Natural killer cell treated with Interleukin-12 subunit alpha and Interleukin-12 subunit beta and Interleukin-15 and Interleukin-18, amount 100 ng/mL, for 72 hours (primary cell): ENCODE data around the gene KNSTRN. TPM values are rescaled to one million over a fixed set of nuclear protein-coding genes. Genes with fewer than 3 reads are reported as not detected.

Experiments used
- ATAC-seq, 2 donors: fragments of 150-1000 bp; cut with Tn5 transposase in 1 of 2; sonication (Bioruptor Pico), chemical (Tn5 transposase) in 1 of 2; 2 replicates each; pipeline ENCODE4 v1.10.0; 2021
- DNase-seq: peaks from one replicate; pipeline ENCODE4 v3.0.0; 2022; ENCODE audit warnings: low spot score
- H3K27ac Mint-ChIP-seq, 2 donors: 1 replicate in 1 of 2; 2 replicates in 1 of 2; pipeline ENCODE4 v1.8.0; 2022; ENCODE audit warnings: mixed read lengths in 2 of 2, mild to moderate bottlenecking in 1 of 2, moderate library complexity in 1 of 2
- H3K27me3 Mint-ChIP-seq, 2 donors: 1 replicate in 1 of 2; 2 replicates in 1 of 2; pipeline ENCODE4 v1.8.0; 2022; ENCODE audit warnings: mixed read lengths in 2 of 2
- H3K36me3 Mint-ChIP-seq: one replicate; pipeline ENCODE4 v1.8.0; 2022; ENCODE audit warnings: mixed read lengths
- H3K4me1 Mint-ChIP-seq, 2 donors: 1 replicate in 1 of 2; 2 replicates in 1 of 2; pipeline ENCODE4 v1.8.0; 2022; ENCODE audit warnings: low read depth in 2 of 2, mixed read lengths in 2 of 2, mild to moderate bottlenecking in 1 of 2
- H3K4me3 Mint-ChIP-seq: one replicate; pipeline ENCODE4 v1.8.0; 2022; ENCODE audit warnings: mixed read lengths
- H3K9me3 Mint-ChIP-seq: 2 replicates; pipeline ENCODE4 v1.8.0; 2022; ENCODE audit warnings: mixed read lengths
- total RNA-seq, 2 donors: library from RNA; stranded (reverse); gene quantifications; one replicate each; pipeline ENCODE4 v1.2.3, GENCODE V29; 2022

Gene KNSTRN
- total RNA-seq, 2 donors from 2014 or later, result 32.4 to 75.1 TPM

- Mint-ChIP-seq H3K27ac (peak overlapping the region; percentile 13 to 20), H3K9me3 (no peaks in the 10 kb centered on the region), H3K27me3 (no peaks in the 10 kb centered on the region), H3K4me1 (peaks cover 18 to 29% of the 10 kb centered on the region in 2 donors), H3K4me3 (no peak overlapping the region), H3K36me3 (peaks cover 14% of the 10 kb centered on the region)
- DNase-seq, result no peak
- no peak for ATAC-seq
These were observed 28.0 kb downstream of the KNSTRN start for GRCh38 chr15:40410476-40410875.

DNA sequence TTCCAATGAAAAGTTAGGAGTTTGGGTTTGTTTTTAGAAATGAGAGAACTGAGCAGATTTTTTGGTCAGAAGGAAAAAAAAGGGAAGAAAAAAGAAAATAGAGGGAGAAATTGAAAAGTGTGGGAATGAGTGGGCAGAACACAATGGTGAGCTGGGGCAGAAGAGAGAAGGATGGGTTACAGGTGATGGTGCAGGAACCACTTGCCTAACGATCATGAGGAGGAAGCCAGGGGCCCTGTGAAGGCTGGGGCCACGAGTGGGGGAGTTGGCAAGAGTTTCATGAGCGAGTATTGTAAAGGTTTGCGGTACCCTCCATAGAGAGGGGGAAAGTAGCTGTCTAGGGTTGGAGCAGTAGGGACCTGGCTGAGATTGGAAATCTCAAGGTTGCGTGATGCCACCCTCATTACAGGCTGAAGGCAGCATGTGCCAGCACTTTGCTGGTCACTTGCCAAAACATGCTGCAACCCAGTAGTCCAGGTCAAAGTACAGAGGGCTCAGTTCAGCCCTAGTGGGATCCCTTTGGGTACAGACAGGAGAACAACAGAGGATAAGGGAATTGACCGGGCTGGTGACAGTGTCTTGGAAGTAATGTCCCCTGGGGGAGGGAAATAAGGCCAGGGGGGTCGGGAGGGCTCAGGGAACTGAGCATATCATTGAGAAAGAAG lies 29.7 kb downstream of the KNSTRN start:
- Mint-ChIP-seq H3K27ac (peak overlapping the region in 1 of 2 donors; percentile 1), H3K36me3 (peaks cover 14% of the 10 kb centered on the region), H3K27me3 (no peaks in the 10 kb centered on the region), H3K4me1 (peaks cover 8 to 21% of the 10 kb centered on the region in 2 donors), H3K9me3 (no peaks in the 10 kb centered on the region), H3K4me3 (no peak overlapping the region)
- ATAC-seq (no peak), DNase-seq (no peak)

DNA sequence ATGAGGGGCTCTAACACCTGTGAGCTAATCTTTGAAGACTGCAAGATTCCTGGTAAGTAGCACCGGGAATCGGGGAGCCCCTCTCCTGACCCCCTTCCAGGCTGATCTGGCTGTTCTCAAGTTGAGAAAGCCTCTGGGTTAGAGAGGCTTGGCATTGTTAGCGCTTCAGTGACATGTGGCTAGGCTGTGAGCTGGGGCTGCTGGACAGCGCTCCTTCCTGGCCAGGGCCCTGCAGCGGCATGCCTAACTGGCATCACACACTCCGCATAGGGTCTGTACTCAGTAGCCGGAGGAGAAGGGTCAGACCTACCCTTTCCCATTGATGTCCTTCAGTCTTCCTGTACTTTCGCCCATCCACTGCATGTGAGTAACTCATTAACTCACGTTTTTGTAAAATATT lies 30.5 kb downstream of the KNSTRN start:
- H3K27ac Mint-ChIP-seq, result no peak overlapping the region
- H3K36me3 Mint-ChIP-seq, result peaks cover 14% of the 10 kb centered on the region
- no peak for ATAC-seq

GRCh38 chr15:40414816-40415215 lies 32.3 kb downstream of the KNSTRN start:
- ATAC-seq (no peak), DNase-seq (no peak)
- H3K27ac Mint-ChIP-seq, result no peak overlapping the region
- peaks cover 0 to 10% of the 10 kb centered on the region in 2 donors for H3K4me1 Mint-ChIP-seq
- H3K9me3 Mint-ChIP-seq, result no peaks in the 10 kb centered on the region
- H3K4me3 Mint-ChIP-seq, result no peak overlapping the region
- H3K36me3 Mint-ChIP-seq, result peaks cover 14% of the 10 kb centered on the region
- no peaks in the 10 kb centered on the region for H3K27me3 Mint-ChIP-seq

More for the DNA sequence above, 30.5 kb downstream of the KNSTRN start:
- DNase-seq, result no peak
- H3K4me3 Mint-ChIP-seq, result no peak overlapping the region
- peaks cover 0 to 13% of the 10 kb centered on the region in 2 donors for H3K4me1 Mint-ChIP-seq
- H3K27me3 Mint-ChIP-seq, result no peaks in the 10 kb centered on the region
- no peaks in the 10 kb centered on the region for H3K9me3 Mint-ChIP-seq

DNA sequence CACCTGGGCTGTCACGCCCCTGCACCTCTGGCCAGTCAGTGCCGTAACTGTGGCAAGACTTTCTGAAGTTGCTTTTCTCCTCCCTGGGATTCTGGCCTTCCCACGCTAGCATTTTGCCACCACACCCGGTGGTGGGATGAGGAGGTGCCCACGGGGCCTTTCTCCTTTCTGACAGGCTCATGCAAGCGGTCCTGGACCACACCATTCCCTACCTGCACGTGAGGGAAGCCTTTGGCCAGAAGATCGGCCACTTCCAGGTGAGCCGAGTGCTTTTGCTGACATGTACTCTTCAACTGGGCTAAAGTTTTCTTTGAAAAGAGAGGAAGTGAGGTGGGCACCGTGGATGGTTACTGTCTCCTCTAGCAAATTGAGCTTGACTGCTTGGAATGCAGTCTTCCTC lies 32.7 kb downstream of the KNSTRN start:
- Mint-ChIP-seq H3K27me3 (no peaks in the 10 kb centered on the region), H3K36me3 (peaks cover 14% of the 10 kb centered on the region), H3K4me1 (peaks cover 0 to 10% of the 10 kb centered on the region in 2 donors), H3K9me3 (no peaks in the 10 kb centered on the region), H3K4me3 (no peak overlapping the region), H3K27ac (no peak overlapping the region)
- ATAC-seq (no peak), DNase-seq (no peak)

DNA sequence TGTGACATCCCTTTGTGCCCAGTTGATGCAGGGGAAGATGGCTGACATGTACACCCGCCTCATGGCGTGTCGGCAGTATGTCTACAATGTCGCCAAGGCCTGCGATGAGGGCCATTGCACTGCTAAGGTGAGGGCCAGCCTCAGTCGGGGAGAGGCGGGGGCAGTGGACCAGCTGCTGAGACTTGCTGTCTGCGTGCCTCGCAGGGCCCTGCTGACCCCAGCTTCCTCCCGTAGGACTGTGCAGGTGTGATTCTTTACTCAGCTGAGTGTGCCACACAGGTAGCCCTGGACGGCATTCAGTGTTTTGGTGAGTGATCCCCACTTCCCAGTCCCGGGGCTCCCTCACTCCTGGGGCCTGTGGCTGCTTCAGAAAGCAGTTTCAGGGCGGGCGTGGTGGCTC lies 33.5 kb downstream of the KNSTRN start:
- DNase-seq, result no peak
- Mint-ChIP-seq H3K27me3 (no peaks in the 10 kb centered on the region), H3K4me3 (no peak overlapping the region), H3K27ac (no peak overlapping the region), H3K9me3 (no peaks in the 10 kb centered on the region), H3K4me1 (peaks cover 0 to 6% of the 10 kb centered on the region in 2 donors), H3K36me3 (peaks cover 9% of the 10 kb centered on the region)
- no peak for ATAC-seq

DNA sequence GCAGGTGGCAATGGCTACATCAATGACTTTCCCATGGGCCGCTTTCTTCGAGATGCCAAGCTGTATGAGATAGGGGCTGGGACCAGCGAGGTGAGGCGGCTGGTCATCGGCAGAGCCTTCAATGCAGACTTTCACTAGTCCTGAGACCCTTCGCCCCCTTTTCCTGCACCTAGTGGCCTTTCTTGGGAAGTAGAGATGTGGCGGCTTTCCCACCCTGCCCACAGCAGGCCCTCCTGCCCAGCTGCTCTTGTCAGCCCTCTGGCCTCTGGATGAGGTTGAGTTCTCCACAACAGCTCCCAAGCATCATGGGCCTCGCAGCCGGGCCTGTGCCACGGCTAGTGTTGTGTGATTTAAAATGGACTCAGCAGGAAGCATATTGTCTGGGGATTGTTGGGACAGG lies 35.6 kb downstream of the KNSTRN start:
- H3K9me3 Mint-ChIP-seq, result no peaks in the 10 kb centered on the region
- H3K4me1 Mint-ChIP-seq, result no peaks in the 10 kb centered on the region
- no peak for ATAC-seq
- no peak overlapping the region for H3K4me3 Mint-ChIP-seq
- no peak for DNase-seq
- H3K27ac Mint-ChIP-seq, result no peak overlapping the region
- H3K36me3 Mint-ChIP-seq, result no peaks in the 10 kb centered on the region
- H3K27me3 Mint-ChIP-seq, result no peaks in the 10 kb centered on the region

GRCh38 chr15:40420071-40420713 lies 37.7 kb downstream of the KNSTRN start:
- Mint-ChIP-seq H3K27ac (no peak overlapping the region), H3K4me1 (no peaks in the 10 kb centered on the region), H3K4me3 (no peak overlapping the region), H3K9me3 (no peaks in the 10 kb centered on the region), H3K27me3 (no peaks in the 10 kb centered on the region), H3K36me3 (no peaks in the 10 kb centered on the region)
- ATAC-seq (no peak), DNase-seq (no peak)

- ATAC-seq (no peak), DNase-seq (no peak)
- Mint-ChIP-seq H3K9me3 (no peaks in the 10 kb centered on the region), H3K36me3 (no peaks in the 10 kb centered on the region), H3K4me1 (no peaks in the 10 kb centered on the region), H3K4me3 (no peak overlapping the region), H3K27ac (no peak overlapping the region), H3K27me3 (no peaks in the 10 kb centered on the region)
These were observed 38.3 kb downstream of the KNSTRN start for GRCh38 chr15:40420793-40421192.

- Mint-ChIP-seq H3K27ac (no peak overlapping the region), H3K36me3 (no peaks in the 10 kb centered on the region), H3K4me1 (no peaks in the 10 kb centered on the region), H3K4me3 (no peak overlapping the region), H3K27me3 (no peaks in the 10 kb centered on the region), H3K9me3 (no peaks in the 10 kb centered on the region)
- ATAC-seq (peak; percentile 94 to 95), DNase-seq (peak; percentile 77)
These were observed 39.0 kb downstream of the KNSTRN start for GRCh38 chr15:40421246-40422157.

GRCh38 chr15:40424483-40425115 lies 42.1 kb downstream of the KNSTRN start:
- Mint-ChIP-seq H3K27ac (no peak overlapping the region), H3K4me1 (no peaks in the 10 kb centered on the region), H3K9me3 (no peaks in the 10 kb centered on the region), H3K27me3 (no peaks in the 10 kb centered on the region), H3K36me3 (no peaks in the 10 kb centered on the region), H3K4me3 (no peak overlapping the region)
- no peak for DNase-seq
- no peak for ATAC-seq

- Mint-ChIP-seq H3K36me3 (no peaks in the 10 kb centered on the region), H3K9me3 (no peaks in the 10 kb centered on the region), H3K4me1 (no peaks in the 10 kb centered on the region), H3K4me3 (no peak overlapping the region), H3K27me3 (no peaks in the 10 kb centered on the region), H3K27ac (no peak overlapping the region)
- no peak for DNase-seq
- no peak for ATAC-seq
These were observed 43.2 kb downstream of the KNSTRN start for GRCh38 chr15:40425681-40426080.

GRCh38 chr15:40427188-40427587 lies 44.7 kb downstream of the KNSTRN start:
- Mint-ChIP-seq H3K36me3 (no peaks in the 10 kb centered on the region), H3K4me1 (no peaks in the 10 kb centered on the region), H3K4me3 (no peak overlapping the region), H3K9me3 (no peaks in the 10 kb centered on the region), H3K27me3 (no peaks in the 10 kb centered on the region), H3K27ac (no peak overlapping the region)
- ATAC-seq (no peak), DNase-seq (no peak)
